ENCODE results near the gene SNW1. TPM values are rescaled to one million over a fixed set of nuclear protein-coding genes. Genes with fewer than 3 reads are reported as not detected.

Gene SNW1
- total RNA-seq, 1 donor from 2014 or later: 118 TPM

GRCh38 chr14:77682158-77682553 lies 78.8 kb downstream of the SNW1 start:
- Mint-ChIP-seq H3K4me3 (no peak overlapping the region), H3K4me1 (ENCODE audit: low read depth) (peaks cover 6% of the 10 kb centered on the region), H3K27ac (no peak overlapping the region), H3K27me3 (ENCODE audit: insufficient read depth) (no peaks in the 10 kb centered on the region), H3K36me3 (ENCODE audit: low read depth) (peaks cover 17% of the 10 kb centered on the region), H3K9me3 (no peaks in the 10 kb centered on the region)
- intact Hi-C loops (cut with micrococcal nuclease): no loop called here
- DNase-seq (ENCODE audit: low spot score): no peak

- intact Hi-C loops (cut with micrococcal nuclease): no loop called here
- no peak for DNase-seq (ENCODE audit: low spot score)
- Mint-ChIP-seq H3K36me3 (ENCODE audit: low read depth) (peaks cover 14% of the 10 kb centered on the region), H3K27ac (no peak overlapping the region), H3K9me3 (no peaks in the 10 kb centered on the region), H3K4me3 (no peak overlapping the region), H3K4me1 (ENCODE audit: low read depth) (peaks cover 6% of the 10 kb centered on the region), H3K27me3 (ENCODE audit: insufficient read depth) (no peaks in the 10 kb centered on the region)
Observed at GRCh38 chr14:77681196-77682157, 79.5 kb downstream of the SNW1 start.

- Mint-ChIP-seq H3K27ac (no peak overlapping the region), H3K4me1 (ENCODE audit: low read depth) (no peaks in the 10 kb centered on the region), H3K27me3 (ENCODE audit: insufficient read depth) (no peaks in the 10 kb centered on the region), H3K9me3 (no peaks in the 10 kb centered on the region), H3K36me3 (ENCODE audit: low read depth) (peaks cover 27% of the 10 kb centered on the region), H3K4me3 (no peak overlapping the region)
- DNase-seq (ENCODE audit: low spot score): no peak
- intact Hi-C loops (cut with micrococcal nuclease): no loop called here
Observed at GRCh38 chr14:77674931-77675330, 86.0 kb downstream of the SNW1 start.

GRCh38 chr14:77673193-77673592 lies 87.8 kb downstream of the SNW1 start:
- H3K4me3 Mint-ChIP-seq: no peak overlapping the region
- H3K9me3 Mint-ChIP-seq: no peaks in the 10 kb centered on the region
- no peaks in the 10 kb centered on the region for H3K4me1 Mint-ChIP-seq (ENCODE audit: low read depth)
- H3K36me3 Mint-ChIP-seq (ENCODE audit: low read depth): peaks cover 18% of the 10 kb centered on the region
- H3K27me3 Mint-ChIP-seq (ENCODE audit: insufficient read depth): no peaks in the 10 kb centered on the region
- no peak overlapping the region for H3K27ac Mint-ChIP-seq
- intact Hi-C loops (cut with micrococcal nuclease): no loop called here
- DNase-seq (ENCODE audit: low spot score): no peak

Other genes with a start within 250 kb of the SNW1 start
- 29.9 and 31.9 TPM in 2 replicates for gene SPTLC2, start 144.5 kb downstream of the SNW1 start, total RNA-seq
- 16.3 and 21.9 TPM in 2 replicates for gene ALKBH1, start 53.1 kb downstream of the SNW1 start, total RNA-seq
- 177 and 178 TPM in 2 replicates for gene SLIRP, start 53.1 kb downstream of the SNW1 start, total RNA-seq
- 3.9 and 5.4 TPM in 2 replicates for gene ADCK1, start 39.0 kb upstream of the SNW1 start, total RNA-seq

All from activated T-helper 1 cell treated with anti-CD3 and anti-CD28 coated beads, Interleukin-12 subunit alpha, Interleukin-12 subunit beta, Interleukin-2, Interleukin-4 antibody, amounts not matched to agents 30 ng/mL and 10 ng/mL and 1 ng/mL, durations not matched to agents 14 hours and 24 hours and 36 hours (primary cell).